KG1 (cell line): Measurements from ENCODE around the gene FAM53A.
"Not testable (repeated sequence)": the region's sequence is repeated elsewhere in the genome, so short reads cannot be mapped to it uniquely, and the experiment has no call there.

Experiments
- DNase-seq: peaks from one replicate; lab custom pipeline; 2025; lab: John Stamatoyannopoulos, UW

FAM53A gene

GRCh38 chr4:1686440-1687036, 2.4 kb upstream of the FAM53A start:
- DNase-seq, result no peak

- DNase-seq, result no peak
Observed at GRCh38 chr4:1685235-1686150, 1.4 kb upstream of the FAM53A start.

GRCh38 chr4:1684506-1685234, 557 bp upstream of the FAM53A start:
- DNase-seq, result no peak

DNA sequence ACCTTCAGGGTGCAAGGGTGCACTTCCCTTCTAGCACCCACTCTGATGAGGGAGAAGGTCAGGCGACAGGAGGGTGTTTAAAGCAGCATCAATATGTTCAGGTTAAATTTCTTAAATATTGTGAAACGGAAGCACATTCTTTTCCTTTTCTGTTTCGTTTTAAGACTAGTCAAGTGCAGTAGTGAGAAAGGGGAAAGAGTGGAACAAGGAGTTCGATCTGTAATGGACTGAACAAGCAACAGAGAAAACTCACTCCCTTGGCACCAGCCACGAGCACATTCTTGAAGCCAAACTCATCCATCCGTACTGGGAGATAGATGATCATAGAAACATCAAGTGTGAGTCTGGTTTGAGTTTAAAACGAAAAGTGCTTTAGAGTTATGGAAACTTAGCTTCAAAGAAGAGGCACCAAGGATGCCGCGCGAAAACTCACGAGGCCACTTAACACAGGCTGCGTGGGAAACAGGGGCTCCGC, 815 bp downstream of the FAM53A start:
- DNase-seq, result no peak

DNA sequence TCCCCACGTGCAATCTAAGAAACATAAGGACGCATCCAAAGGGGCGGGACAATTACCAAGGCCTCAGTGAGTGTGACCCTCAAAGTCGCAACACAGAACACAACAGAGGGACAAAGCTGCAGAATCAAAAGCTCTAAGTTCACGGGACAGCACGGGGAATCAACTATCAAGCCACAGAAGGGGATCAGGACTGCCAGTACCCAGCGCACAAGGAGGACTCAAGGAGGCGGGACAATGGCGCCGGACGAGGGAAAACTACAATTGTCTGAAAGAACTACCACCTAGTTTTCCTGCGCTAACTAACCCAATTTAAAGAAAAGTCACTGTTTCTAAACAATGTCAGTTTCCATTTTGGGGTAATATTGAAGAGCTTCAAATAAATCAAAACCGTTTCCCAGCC, 1.3 kb downstream of the FAM53A start:
- no peak for DNase-seq

GRCh38 chr4:1678244-1678643, 5.9 kb downstream of the FAM53A start:
- DNase-seq, result no peak

DNA sequence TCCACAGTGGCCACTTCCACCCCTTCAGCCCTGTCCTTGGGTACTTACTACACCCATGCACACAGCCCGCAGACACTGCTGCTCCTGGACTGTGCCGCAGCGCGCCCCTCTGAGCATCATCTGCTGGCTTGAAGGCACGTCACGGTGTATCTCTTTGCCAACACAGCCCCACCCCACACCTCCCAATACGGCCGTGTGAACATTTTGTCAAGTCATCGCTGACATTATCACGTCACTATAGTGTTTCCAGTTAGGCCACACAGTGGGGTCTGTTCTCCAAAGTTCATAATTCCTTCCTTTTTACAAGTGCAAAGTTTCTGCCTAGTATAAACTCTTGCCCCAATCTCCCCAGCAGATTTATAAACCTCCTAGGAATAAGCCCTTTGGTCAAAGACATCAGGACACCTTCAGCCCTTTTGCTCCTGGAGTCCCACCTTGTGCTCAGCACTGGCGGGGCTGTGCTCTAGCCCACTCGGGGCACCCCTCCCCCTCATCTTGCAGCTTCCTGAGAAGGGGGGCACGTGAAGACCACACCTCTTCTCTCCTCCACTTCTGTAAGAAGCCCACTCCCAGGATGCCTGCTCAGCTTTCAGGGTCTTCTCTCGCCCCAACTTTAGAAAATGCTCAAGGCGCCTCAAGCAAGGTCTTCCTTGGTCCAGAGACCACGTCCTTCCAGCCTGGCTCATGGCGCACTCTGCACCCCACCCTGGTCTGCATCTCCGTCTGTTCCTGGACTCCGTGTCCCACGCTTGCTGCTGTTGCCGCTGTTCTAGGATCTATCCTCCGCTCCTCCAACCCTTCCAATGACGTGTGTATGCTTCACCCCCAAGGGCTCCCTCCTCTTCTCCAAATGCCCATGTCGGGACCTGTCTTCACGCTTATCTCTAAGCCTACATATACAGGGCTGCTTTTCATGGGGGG, 7.2 kb downstream of the FAM53A start:
- DNase-seq, result no peak

DNA sequence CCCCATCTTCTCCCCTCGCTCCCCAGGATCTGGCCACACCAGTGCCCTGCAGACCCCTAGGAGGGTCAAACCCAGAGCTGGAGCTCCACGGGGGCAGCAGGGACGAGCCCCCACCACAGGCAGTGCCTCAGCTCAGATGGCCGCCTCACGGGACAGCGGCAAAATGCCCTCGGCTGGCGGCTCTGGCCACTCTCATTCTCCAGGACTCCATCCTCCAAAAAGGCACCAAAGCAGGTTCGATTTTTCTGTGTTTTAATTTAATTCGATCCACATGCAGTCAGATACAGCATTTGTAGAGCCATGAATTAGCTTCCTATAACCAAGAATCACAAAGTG, 8.3 kb downstream of the FAM53A start:
- DNase-seq, result no peak

- no peak for DNase-seq
Observed at GRCh38 chr4:1675136-1675801, 8.8 kb downstream of the FAM53A start.

DNA sequence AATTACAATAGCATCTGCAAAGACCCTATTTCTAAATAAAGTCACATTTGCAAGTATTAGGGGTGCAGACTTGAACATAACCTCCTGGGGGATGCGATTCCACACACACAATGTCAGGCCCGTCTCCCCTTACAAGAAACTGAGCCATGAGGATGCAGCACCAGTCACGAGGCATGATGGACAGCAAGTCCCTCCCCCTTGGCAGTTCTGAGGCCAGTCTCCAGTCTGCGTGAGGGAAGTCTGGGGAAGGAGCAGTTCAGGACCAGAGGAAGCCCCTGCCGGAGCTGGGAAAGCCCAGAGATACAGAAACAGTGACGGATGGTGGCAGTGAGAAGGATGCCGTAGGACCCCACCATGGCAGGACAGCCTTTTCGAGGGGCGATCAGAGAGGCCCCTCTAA, 9.4 kb downstream of the FAM53A start:
- no peak for DNase-seq

GRCh38 chr4:1673671-1674070, 10.4 kb downstream of the FAM53A start:
- no peak for DNase-seq

DNA sequence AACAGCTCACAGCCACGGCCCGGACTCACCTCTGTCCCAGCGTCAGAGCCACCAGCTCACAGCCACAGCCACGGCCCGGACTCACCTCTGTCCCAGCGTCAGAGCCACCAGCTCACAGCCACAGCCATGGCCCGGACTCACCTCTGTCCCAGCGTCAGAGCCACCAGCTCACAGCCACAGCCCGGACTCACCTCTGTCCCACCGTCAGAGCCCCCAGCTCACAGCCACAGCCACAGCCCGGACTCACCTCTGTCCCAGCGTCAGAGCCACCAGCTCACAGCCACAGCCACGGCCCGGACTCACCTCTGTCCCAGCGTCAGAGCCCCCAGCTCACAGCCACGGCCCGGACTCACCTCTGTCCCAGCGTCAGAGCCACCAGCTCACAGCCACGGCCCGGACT, 13.1 kb downstream of the FAM53A start:
- not testable (repeated sequence) for DNase-seq

DNA sequence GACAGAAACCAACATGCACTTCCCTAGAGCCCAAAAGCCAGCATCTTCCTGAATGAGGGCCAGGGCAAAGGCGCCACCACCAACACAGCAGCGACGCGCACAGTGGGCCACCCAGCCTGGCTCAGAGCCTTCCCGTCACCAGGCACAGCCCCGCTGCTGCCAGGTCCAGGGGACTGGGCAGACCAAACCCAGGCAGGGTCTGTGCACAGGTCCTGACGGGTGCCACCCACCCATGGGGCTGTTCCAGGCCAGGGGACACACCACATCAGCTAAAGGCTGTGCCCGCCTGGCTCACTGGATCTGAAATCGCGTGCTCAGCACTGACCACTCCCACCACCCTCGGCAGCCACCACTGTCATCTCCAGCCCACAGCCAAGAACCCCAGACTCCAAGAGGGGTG, 13.8 kb downstream of the FAM53A start:
- DNase-seq, result no peak

DNA sequence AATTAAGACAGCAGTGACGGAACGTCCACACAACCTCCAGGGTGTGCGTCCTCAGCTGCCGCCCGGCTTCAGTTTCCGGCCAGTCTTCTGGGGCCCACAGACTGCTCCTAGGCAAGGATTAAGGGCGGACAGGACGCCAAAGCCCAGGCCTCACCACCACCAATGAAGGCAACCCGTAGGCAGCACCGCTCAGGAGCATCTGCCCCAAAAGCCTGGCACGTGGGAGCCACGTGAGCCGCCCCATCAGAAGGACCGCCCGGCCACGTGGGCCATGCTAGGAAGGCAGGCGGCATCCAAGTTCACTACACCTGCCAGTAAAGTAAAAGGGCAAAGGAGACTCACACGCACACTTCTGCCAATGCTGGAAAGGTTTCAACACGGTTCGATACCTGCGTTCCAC, 14.3 kb downstream of the FAM53A start:
- DNase-seq, result no peak

- DNase-seq, result no peak
Observed at GRCh38 chr4:1669270-1669669, 14.8 kb downstream of the FAM53A start.

GRCh38 chr4:1668488-1668840, 15.6 kb downstream of the FAM53A start:
- DNase-seq, result no peak

DNA sequence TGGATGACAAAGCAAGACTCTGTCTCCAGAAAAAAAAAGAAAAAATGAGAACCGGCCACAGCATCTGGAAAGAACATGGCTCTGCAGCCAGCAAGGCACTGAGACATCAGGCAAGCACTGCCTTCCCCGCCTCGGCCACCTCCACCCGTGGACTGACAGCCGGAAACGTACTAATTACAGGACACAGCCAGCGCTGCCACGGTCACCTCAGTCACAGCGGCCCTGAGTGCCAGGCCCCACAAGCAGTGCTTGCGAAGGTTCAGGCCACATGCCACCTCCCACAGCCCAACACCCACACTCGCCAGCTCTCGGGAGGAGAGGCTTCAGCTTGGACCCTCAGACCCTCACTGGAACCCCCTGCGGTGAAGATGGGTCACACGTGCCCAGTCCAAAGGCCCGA, 16.8 kb downstream of the FAM53A start:
- DNase-seq, result no peak

DNA sequence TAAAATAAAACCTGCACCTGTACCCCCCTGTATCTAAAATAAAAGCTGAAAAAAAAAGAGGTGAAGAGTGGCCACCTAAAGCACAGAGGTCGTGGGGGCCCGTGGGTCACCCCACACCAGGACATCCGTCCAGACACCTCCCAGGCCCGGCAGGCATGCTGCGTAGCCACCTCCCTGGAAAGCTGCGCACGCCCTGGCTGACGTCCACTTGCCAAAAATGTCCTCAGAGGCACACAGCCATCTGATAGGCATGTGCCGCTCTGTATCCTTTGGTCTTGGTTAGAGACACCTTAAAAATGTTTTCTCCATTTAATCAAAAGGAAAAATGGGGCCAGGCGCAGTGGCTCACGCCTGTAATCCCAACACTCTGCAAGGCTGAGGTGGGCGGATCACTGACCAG, 17.7 kb downstream of the FAM53A start:
- DNase-seq, result no peak

- no peak for DNase-seq
Observed at GRCh38 chr4:1664141-1664540, 20.0 kb downstream of the FAM53A start.

DNA sequence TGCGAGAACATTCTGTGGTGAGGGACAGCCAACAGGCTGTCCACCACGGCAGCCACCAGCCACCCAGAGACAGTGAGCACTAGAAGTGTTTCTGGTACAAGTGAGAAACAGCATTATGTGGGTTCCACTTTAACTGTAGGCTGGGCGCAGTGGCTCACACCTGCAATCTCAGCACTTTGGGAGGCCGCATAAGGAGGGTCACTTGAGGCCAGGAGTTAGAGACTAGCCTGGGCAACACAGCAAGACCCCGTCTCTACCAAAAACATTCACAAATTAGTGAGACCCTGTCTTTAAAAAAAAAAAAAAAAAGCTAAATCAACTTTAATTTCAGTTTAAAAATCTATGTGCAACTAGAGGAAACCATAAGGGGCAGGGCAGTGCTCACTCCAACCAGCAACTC, 20.6 kb downstream of the FAM53A start:
- DNase-seq, result no peak

GRCh38 chr4:1661695-1662094, 22.4 kb downstream of the FAM53A start:
- no peak for DNase-seq
